ENCODE measurements around the gene ELOVL1.

DNA sequence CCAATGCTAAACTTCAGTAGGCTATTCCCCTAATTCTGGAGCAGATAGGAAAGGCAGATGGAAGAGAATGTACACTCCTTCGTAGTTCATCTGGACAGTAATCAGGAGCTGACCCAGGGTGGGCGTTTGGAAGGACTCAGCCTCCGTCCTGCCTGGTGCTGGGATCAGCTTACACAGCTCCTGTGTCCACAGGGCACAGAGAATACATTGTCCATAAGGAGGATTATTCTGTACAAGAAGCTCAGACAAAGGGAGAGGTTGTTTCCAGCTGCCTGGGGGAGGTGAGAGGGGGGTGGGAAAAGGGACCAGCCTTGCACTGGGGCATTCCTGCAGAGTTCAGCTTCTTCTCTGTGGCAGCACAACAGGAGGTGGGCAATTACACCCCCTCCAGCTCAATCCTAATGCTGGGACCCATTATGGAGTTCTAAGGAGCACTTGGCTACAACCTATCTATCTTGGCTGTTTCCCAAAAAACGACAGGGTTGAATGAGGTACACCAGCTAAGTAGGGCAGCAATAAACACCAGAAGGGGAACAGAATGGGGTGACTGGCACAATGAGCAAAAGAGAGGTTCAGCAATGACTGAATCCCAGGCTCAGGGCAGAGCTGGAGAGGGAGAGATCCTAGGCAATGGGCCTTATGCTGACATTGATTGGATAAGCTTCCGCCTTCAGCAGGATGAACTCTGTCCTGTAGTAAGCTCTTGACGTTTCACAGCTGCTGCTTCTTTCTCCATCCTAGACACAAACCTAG, 14.4 kb upstream of the ELOVL1 start:
- no peak for TF ChIP-seq EGR1 (IDR thresholded peaks at IDR 0.05)
- TF ChIP-seq, protein P1, sequence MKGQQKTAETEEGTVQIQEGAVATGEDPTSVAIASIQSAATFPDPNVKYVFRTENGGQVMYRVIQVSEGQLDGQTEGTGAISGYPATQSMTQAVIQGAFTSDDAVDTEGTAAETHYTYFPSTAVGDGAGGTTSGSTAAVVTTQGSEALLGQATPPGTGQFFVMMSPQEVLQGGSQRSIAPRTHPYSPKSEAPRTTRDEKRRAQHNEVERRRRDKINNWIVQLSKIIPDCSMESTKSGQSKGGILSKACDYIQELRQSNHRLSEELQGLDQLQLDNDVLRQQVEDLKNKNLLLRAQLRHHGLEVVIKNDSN (IDR thresholded peaks at IDR 0.05) = no peak
- TF ChIP-seq, protein P2, sequence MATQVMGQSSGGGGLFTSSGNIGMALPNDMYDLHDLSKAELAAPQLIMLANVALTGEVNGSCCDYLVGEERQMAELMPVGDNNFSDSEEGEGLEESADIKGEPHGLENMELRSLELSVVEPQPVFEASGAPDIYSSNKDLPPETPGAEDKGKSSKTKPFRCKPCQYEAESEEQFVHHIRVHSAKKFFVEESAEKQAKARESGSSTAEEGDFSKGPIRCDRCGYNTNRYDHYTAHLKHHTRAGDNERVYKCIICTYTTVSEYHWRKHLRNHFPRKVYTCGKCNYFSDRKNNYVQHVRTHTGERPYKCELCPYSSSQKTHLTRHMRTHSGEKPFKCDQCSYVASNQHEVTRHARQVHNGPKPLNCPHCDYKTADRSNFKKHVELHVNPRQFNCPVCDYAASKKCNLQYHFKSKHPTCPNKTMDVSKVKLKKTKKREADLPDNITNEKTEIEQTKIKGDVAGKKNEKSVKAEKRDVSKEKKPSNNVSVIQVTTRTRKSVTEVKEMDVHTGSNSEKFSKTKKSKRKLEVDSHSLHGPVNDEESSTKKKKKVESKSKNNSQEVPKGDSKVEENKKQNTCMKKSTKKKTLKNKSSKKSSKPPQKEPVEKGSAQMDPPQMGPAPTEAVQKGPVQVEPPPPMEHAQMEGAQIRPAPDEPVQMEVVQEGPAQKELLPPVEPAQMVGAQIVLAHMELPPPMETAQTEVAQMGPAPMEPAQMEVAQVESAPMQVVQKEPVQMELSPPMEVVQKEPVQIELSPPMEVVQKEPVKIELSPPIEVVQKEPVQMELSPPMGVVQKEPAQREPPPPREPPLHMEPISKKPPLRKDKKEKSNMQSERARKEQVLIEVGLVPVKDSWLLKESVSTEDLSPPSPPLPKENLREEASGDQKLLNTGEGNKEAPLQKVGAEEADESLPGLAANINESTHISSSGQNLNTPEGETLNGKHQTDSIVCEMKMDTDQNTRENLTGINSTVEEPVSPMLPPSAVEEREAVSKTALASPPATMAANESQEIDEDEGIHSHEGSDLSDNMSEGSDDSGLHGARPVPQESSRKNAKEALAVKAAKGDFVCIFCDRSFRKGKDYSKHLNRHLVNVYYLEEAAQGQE (IDR thresholded peaks at IDR 0.05; ENCODE audit: low read depth) = no peak
- TF ChIP-seq NFIC (IDR thresholded peaks at IDR 0.05) = no peak
- no peak for TF ChIP-seq FOXM1 (IDR thresholded peaks at IDR 0.05; ENCODE audit: borderline replicate concordance, low read depth)
- TF ChIP-seq, protein P3, sequence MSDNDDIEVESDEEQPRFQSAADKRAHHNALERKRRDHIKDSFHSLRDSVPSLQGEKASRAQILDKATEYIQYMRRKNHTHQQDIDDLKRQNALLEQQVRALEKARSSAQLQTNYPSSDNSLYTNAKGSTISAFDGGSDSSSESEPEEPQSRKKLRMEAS (IDR thresholded peaks at IDR 0.05) = no peak
- no peak for TF ChIP-seq RAD21 (IDR thresholded peaks at IDR 0.05; ENCODE audit: low read depth)
- TF ChIP-seq YY1 (IDR thresholded peaks at IDR 0.05; ENCODE audit: low read depth) = no peak
